Nephron progenitor cell (in vitro differentiated cells): ENCODE measurements around the gene ITGB8.

Source experiments
- DNase-seq: peaks from one replicate; pipeline ENCODE4 v3.0.0; 2021
- H3K27ac Mint-ChIP-seq: 2 replicates; pipeline ENCODE4 v1.8.0; 2021; ENCODE audit warnings: mild to moderate bottlenecking, moderate library complexity, mixed read lengths
- H3K27me3 Mint-ChIP-seq: 2 replicates; pipeline ENCODE4 v1.8.0; 2021; ENCODE audit warnings: mild to moderate bottlenecking, low read depth, mixed read lengths; ENCODE audit not compliant: poor library complexity
- H3K36me3 Mint-ChIP-seq: 2 replicates; pipeline ENCODE4 v1.8.0; 2021; ENCODE audit warnings: low read depth, mixed read lengths
- H3K4me1 Mint-ChIP-seq: 2 replicates; pipeline ENCODE4 v1.8.0; 2021; ENCODE audit warnings: mixed read lengths
- H3K4me3 Mint-ChIP-seq: 2 replicates; pipeline ENCODE4 v1.8.0; 2021; ENCODE audit warnings: mild to moderate bottlenecking, moderate library complexity, mixed read lengths
- H3K9me3 Mint-ChIP-seq: 2 replicates; pipeline ENCODE4 v1.8.0; 2021; ENCODE audit warnings: mild to moderate bottlenecking, moderate library complexity, mixed read lengths
- CTCF ChIP-seq: fragments of 200-600 bp; sonication (generic); IDR thresholded peaks from 2 replicates; pipeline ENCODE4 v1.5.0; 2021; ENCODE audit warnings: antibody characterized with exemption

The ITGB8 gene

GRCh38 chr7:20330239-20330927 is at the start of gene ITGB8:
Gene ITGB8 (plus strand): TSS chr7:20330900. CDS start chr7:20331807, 907 bp downstream.
- Mint-ChIP-seq H3K9me3 (no peaks in the 10 kb centered on the region), H3K27ac (peak within 1 kb of the TSS; percentile 100), H3K4me3 (peak within 1 kb of the TSS; percentile 97), H3K4me1 (peaks cover 41% of the 10 kb centered on the region), H3K27me3 (no peaks in the 10 kb centered on the region), H3K36me3 (peaks cover 2% of the 10 kb centered on the region)
- TF ChIP-seq CTCF: no peak
- DNase-seq: peak; percentile 81

GRCh38 chr7:20282959-20283358 is 47.7 kb upstream of the ITGB8 start:
- Mint-ChIP-seq H3K27me3 (no peaks in the 10 kb centered on the region), H3K9me3 (no peaks in the 10 kb centered on the region), H3K27ac (no peak overlapping the region), H3K4me1 (no peaks in the 10 kb centered on the region), H3K4me3 (no peak overlapping the region), H3K36me3 (no peaks in the 10 kb centered on the region)
- TF ChIP-seq CTCF: no peak
- DNase-seq: no peak

- no peak overlapping the region for H3K4me3 Mint-ChIP-seq
- no peaks in the 10 kb centered on the region for H3K4me1 Mint-ChIP-seq
- no peak for TF ChIP-seq CTCF
- no peaks in the 10 kb centered on the region for H3K36me3 Mint-ChIP-seq
- no peak for DNase-seq
- no peak overlapping the region for H3K27ac Mint-ChIP-seq
- H3K9me3 Mint-ChIP-seq: no peaks in the 10 kb centered on the region
- H3K27me3 Mint-ChIP-seq: no peaks in the 10 kb centered on the region
Observed at GRCh38 chr7:20283385-20283784, 47.3 kb upstream of the ITGB8 start.

- no peaks in the 10 kb centered on the region for H3K4me1 Mint-ChIP-seq
- no peak for DNase-seq
- no peaks in the 10 kb centered on the region for H3K27me3 Mint-ChIP-seq
- H3K36me3 Mint-ChIP-seq: no peaks in the 10 kb centered on the region
- no peak for TF ChIP-seq CTCF
- no peak overlapping the region for H3K4me3 Mint-ChIP-seq
- no peak overlapping the region for H3K27ac Mint-ChIP-seq
- no peaks in the 10 kb centered on the region for H3K9me3 Mint-ChIP-seq
Observed at GRCh38 chr7:20284003-20284770, 46.5 kb upstream of the ITGB8 start.

GRCh38 chr7:20284771-20285143 is 45.9 kb upstream of the ITGB8 start:
- no peaks in the 10 kb centered on the region for H3K4me1 Mint-ChIP-seq

More at GRCh38 chr7:20284771-20285143, 45.9 kb upstream of the ITGB8 start:
- no peak for TF ChIP-seq CTCF
- Mint-ChIP-seq H3K9me3 (no peaks in the 10 kb centered on the region), H3K27ac (no peak overlapping the region), H3K27me3 (no peaks in the 10 kb centered on the region), H3K4me3 (no peak overlapping the region), H3K36me3 (no peaks in the 10 kb centered on the region)
- no peak for DNase-seq
